GM21619 (cell line): ENCODE measurements around the gene MMS19.
"Not testable (repeated sequence)": the region's sequence is repeated elsewhere in the genome, so short reads cannot be mapped to it uniquely, and the experiment has no call there.

ENCODE experiments used
- ATAC-seq: cut with Tn5 transposase; IDR thresholded peaks from one replicate; pipeline ENCODE4 v1.9.1; 2021; ENCODE audit not compliant: unreplicated experiment

The MMS19 gene

DNA sequence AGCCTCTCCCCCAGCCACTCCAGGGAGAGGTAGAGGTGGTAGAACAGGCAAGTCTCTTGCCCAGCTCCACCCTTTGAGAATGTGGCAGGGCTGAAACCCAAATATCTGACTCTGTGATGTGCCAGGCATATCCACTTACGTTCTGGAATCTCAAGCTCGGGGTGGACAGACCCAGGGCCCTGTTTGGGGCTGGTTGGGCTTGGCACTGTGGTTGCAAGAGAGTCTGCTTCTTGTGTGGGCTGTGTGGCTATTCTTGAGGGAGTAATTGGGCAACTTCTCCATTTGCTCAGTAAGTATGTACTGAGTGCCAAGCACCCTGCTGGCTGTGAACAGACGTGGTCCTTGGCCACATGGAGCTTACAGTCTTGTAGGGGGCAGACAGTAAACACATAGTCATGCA is 5.2 kb upstream of the MMS19 start:
- ATAC-seq, result no peak

DNA sequence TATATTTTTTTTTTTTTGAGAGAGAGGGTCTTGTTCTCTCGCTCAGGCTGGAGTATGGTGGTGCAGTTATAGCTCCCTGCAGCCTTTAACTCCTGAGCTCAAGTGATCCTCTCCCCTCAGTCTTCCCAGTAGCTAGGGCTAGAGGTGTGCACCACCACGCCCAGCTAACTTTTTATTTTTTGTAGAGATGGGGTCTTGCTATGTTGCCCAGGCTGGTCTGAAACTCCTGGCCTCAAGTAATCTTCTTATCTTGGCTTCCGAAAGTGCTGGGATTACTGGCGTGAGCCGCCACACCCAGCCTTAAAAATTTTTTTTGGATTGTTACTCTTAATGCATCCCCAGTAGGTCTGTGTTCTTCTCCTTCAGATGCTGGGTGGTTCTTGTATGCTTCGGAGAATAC is 4.7 kb upstream of the MMS19 start:
- ATAC-seq, result no peak

DNA sequence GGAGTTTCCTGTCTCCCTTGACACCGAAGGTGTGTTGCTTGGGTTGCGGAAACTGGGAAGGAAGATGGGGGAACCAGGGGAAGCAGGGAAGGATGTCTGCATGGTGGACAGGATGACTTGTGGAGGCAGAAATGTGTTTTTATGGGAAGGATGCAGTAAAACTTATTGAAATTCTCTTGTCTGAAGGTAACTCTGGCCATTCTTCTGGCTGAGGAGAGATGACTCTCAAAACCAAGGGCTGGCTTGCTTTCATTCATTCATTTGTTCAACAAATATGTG is 2.0 kb upstream of the MMS19 start:
- ATAC-seq, result no peak

DNA sequence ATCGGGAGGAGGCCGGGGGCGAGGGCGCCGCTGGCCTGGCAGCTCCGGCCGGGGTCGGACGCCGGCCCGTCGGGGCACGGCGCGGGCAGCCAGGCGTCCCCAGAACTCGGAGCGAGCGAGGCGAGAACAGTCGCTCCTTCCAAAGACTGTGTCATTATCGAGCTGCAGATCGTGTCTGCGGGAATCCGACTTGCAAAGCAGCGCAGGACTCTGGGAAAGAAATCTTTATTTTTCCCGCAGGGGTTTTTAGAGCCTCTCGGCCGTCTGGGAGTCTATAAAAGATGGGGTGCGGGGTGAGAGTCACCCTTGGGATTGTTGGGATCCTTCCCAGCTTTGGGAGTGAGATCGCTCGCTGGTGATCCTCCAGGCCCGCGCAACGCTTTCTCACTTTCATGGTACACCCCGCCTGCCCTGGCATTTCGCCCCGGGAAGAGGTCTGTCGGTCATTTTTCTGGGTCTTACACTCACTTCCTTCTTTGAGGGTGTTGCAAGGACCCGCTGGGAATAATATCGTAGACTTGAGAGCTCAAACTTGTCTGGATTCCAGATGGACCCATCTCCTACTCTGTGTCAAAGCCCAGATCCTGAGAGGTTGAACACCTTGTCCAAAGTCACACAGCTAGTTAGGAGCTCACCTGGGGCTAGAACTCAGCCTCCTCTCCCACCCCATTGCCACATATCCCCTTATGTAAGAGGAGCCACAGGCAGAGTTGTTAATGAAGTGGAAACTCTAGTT is 1.5 kb upstream of the MMS19 start:
- no peak for ATAC-seq

DNA sequence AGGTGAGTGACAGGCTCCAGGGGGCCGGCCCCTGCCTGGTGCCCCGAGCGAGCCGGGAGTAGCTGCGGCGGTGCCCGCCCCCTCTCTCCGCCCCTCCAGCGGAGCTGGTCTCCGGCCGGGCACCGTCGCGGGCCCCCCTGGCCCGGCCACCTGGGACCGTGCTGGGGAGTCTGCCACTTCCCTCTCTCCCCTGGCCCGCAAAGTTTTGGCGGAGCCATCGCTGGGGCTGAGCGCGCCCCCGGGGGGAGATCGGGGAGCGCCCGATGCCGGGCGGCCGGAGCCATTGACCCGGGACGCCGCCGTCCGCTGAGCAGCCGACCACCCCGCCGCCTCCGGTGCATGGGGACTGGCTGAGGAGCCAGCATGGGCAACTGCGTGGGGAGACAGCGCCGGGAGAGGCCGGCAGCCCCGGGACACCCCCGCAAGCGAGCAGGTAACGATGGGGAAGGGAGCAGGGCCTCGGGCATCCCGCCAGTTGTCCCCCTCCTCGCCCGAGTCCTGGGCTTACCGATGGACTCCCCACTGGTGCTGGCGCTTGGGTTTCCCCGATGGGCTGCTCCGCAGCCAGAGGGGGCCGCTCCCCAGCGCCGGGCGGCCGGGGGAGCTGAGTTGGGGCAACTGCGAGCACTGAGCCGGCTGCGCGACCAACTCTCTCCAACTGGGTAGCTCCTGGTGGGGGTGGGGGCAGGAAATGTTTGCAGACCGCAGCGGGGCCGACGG is 779 bp upstream of the MMS19 start, which contains the start of gene UBTD1:
TSS of gene UBTD1 (plus strand) at position 84 of the 720 bp plus-strand sequence. CDS start at position 364, 280 bp downstream.
- ATAC-seq, result peak; percentile 7

DNA sequence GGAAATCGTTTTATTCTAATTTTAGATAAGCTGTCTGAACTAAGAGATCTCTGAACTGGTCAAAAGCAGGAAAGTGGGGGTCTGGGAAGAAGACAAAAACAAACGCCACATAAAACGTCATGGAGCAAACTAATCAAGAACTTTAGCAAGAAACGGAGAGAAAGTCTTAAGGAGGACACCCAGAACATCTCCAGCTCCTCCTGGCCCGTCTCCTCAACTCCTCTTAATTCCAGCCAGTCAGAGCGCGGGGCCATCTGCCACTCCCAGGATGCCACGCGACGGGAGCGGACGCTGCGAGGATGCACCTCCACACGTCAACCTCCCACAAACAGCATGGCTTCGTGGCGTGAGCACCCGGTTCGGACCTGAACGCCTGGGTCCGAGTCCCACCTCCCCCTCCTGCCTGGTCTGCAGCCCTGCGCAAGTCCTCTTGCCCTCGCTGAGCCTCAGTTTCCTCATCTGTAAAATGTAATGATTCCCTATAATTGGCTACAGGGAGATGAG is 598 bp downstream of the MMS19 start:
- ATAC-seq, result peak; percentile 24

DNA sequence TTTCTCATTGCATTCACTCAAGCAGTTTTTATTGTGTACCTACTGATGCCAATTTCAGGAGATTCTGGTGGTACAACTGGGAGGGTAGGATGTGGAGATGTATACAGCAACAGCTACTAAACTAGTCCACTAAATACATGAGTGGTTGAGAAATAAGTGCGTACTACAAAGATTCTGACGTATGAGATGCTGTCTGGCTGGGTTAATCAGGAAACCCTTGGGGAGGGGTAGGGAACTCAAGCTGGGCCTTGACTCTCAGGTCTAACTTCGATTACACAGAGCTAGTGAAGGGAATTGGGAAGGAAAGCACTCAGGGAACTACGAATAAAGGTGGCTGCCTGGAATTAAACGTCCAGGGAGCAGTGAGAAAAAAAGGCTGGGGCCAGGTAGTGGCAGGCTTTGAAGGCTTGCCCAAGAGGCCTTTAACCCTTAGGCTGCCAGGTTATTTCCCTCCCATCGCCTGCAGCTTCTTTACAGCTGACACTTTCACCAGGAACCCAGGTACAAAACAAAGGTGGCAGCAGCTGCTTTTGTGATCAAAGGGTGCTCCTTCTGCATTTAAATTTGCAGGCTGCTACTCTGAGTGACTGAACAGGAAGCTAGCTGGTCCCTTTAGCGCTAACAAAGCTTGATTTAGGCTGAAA is 3.2 kb downstream of the MMS19 start:
- no peak for ATAC-seq

DNA sequence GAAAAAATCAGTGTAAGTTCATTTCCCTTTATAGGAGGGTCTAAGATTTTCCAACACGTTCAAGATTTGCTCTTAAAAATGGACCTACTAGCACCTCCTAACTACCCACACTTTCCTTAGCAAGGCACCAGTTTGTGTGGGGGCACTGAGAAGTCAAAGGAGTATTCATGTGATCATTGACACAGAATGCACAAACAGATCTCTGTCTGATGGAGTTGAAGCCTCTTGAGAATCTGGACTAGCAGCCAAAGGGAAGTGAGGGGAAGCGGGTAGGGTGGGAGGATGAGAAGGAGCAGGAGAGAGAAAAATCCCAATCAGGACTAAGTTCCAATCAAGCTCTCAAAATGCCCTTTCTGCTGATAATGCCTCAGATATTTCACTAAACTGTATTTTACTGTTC is 4.1 kb downstream of the MMS19 start:
- ATAC-seq, result no peak

DNA sequence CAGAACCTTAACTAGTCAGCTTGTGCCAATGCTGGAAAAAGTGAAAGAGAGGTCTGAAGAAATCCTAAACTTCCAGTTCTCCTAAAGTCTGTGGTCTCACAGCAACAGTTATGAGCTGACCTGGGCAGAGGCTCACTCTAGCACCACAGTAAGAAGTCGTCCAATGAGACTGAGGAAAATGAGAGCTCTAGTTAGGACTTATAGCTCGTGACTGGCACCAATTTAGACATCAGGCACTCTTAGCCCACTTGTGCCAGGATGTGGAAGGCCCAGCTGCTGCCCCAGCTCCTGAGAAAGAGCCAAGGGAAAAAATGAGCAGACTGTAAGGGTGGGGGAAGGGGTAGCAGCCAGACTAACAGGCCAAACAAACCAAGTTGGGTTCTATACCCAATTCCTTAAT is 7.6 kb downstream of the MMS19 start:
- ATAC-seq, result no peak

DNA sequence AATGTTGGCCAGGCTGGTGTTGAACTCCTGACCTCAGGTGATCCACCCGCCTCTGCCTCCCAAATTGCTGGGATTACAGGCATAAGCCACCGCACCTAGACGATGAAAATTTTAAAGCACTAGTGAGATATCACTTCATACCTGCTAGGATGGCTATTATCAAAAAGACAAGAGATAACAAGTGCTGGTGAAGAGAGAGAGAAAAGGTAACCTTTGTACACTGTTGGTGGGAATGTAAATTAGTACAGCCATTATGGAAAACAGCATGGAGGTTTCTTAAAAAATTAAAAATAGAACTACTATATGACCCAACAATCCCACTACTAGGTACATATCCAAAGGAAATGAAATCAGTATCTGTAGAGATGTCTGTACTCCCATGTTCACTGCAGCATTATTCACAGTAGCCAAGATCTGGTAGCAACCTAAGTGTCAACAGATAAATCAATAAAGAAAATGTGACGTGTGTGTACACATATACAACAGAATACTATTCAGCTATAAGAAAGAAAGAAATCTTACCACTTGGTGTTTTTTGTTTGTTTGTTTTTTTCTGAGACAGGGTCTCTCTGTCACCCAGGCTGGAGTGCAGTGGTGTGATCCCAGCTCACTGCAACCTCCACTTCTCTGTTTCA is 12.5 kb downstream of the MMS19 start:
- no peak for ATAC-seq

DNA sequence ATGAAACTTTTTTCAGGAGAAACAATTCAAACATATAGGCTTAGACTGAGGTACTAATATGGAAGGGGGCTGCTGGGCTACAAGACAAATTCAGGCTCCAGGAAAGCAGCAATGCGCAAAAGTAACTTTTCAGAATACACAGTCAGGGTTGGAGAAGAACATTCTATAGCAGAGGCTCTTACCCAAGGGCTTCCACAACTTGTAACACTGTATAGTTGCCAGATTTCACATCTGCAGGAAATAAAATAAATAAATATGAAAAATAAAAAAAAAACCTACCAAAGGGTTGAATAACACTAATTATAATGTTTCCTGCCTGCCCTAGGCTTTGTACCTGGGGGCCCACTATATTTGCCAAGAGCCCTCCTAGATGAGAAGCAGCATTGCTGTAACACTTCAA is 14.3 kb downstream of the MMS19 start:
- ATAC-seq, result no peak

DNA sequence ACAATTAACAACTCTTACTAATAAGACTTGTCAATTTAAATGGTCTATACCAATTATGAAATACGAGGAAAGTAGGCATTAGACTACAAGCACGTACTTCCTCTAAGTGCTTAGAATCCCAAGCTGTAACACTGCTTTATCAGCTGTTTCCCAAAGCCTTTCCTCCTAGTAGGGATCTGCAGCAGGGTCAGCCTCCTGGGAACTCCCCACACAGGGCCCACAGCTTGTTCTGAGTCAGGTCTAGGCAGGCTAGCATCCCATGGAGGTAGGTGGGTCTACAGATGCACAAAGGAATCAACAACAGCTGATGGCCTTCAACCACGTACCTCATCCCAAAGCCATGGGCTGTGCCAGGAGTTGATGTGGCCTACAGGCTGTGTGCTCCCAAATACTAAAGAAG is 14.7 kb downstream of the MMS19 start:
- ATAC-seq, result no peak

DNA sequence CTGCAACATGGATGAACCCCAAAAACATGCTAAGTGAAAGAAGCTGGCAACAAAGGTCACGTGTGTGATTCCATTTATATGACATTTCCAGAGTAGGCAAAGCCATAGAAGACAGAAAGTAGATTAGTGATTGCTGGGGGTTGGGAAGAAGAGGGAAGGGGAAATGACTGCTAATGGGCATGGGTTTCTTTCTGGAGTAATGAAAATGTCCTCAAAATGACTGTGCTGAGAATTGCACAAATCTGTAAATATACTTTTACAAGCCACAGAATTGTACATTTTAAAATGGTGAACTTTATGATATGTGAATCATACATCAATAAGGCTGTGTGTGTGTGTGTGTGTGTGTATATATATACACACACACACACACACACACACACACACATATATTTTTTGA is 15.8 kb downstream of the MMS19 start:
- no peak for ATAC-seq

DNA sequence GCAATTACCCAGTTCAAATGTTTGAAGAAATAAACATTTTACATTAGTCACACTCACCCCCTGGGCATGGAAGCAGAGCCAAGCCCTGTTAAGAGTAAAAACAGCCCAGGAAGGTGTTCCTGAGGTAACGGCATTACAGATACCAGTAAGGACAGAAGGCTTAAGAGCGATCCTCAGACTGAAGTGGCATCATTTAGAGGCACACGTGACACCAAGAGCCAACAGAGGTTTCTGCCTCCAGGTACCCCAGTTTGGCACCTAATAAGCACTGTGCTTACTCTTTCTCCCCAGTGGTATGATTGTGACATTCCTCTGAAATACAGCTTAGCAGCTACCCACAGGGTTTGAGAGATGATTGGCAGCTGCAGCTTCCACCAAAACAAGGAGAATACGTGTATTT is 17.2 kb downstream of the MMS19 start:
- ATAC-seq, result no peak

DNA sequence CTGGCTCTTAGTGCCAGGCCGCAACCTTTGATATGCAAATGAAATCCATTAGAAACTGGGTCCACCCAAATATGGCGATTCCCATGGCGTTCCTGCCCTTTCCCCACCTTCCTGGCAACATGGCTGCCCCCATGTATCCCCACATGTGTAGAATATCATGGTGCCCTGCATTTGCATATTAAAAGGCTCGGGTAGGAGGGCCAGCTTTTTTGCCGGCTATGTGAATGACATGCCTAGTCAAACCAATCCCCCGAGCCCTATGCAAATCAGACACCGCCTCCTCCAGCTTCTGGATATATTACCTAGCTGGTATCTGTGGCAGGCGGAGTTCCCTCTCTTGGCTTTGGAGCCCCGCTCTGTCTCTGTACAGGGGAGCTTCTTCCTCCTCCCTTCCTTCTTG is 18.3 kb downstream of the MMS19 start:
- ATAC-seq, result no peak

DNA sequence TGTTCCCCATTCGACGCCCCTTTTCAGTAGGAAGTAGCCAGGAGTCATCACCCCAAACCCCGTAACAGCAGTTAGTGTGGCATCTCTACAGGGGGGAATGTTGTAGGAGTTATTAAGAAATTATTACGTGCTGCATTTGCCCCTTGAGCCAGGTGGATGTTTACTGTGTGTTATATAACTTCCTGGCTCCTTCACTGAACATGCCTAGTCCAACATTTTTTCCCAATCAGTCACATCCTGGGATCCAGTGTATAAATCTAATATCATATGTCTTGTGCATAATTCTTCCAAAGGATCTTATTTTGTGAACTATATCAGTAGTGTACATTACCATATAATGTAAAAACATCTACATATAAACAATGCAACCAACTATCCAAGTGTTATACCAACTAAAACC is 18.8 kb downstream of the MMS19 start:
- ATAC-seq, result not testable (repeated sequence)

DNA sequence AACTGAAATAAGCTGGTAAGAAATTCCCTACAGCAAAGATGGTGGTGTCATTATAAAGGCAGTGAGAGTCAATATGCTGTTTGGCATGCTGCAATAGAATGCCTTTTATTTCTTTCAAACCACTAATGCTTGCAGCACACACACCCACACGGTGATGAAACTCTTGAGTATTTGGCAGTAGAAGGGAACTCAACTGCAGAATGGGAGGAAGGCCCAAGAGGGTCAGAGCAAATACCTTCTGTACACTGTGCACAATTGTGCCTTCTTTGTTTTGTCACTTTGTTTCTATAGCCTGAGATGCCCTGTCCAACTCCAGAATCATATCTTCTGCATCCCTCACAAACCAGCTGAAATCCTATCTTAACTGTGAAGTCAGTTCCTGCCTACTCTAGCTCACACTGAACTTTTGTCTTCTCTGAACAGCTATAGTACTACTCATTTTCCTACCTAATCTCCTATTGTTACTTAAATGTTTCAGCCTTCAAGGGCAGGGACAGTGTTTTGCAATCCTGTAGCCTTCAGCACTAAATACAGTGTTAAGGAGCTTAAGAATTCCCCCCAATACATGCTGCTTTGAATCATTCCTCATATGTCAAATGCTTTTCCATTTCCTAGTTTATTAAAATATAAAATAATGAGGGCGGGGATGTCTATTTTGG is 22.2 kb downstream of the MMS19 start:
- ATAC-seq, result no peak

DNA sequence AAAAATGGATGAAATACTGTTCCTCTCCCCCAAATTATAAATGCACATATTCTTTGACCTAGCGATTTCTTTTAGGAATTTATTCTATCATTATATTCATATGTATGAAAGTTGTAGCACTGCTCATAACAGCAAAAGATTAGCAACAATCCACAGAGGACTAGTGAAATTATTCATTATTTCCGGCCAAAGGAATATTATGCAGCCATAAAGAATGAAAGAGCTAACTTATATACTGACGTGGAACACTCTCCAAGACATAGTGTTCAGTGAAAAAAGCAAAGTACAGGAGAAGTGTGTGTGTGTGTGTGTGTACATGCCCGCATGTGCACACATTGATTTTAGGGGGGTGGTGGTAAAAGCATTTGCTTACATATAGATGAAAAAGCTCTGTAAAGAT is 23.3 kb downstream of the MMS19 start:
- no peak for ATAC-seq

DNA sequence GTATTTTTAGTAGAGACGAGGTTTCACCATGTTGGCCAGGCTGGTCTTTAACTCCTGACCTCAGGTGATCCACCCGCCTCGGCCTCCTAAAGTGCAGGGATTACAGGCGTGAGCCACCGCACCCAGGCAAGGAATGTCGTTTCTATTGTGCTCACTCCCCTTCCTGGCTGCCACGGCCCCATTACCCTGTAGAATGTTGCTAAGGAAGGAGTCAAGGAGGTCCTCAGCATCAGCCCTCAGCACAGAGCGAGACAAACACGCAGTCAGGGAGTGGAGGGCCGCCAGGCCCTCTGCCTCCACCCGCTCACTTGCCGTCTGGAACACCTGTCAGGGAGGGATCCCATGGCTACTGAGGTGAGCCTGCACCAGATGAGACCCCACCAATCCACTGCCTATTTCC is 29.4 kb downstream of the MMS19 start:
- not testable (repeated sequence) for ATAC-seq

DNA sequence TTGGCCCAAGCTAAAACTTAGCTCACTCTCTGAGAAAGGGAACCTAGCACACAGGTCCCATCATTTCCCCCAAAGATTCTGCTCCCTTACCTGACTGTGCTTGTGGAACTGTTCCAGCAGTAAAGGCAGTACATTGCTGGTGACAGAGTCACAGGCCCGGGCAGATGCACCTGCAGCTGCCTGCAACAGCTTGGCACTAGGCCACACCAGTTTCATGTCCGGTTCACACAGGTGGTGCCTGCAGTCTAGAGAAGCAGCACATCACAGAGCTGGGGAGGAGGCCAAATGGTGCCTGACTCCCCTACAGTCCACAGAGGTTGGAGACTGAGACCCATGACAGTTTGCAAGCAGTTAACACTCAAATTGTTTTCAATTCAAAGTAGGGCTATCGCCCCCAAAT is 30.1 kb downstream of the MMS19 start:
- ATAC-seq, result no peak

DNA sequence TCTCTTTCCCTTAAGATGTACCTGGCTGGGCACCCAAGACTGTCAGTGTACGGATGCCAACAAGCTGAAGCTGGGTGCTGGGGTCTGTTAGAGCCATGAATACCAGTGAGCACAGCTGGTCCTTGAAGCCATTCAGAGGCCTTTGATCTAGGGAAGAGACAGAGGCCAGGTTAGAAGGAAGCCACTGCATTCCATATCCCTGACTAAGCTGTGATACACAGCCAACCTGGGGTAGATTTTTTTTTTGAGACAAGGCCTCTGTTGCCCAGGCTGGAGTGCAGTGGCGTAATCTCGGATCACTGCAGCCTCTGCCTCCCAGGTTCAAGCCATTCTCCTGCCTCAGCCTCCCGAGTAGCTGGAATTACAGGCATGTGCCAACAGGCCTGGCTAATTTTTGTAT is 31.5 kb downstream of the MMS19 start:
- no peak for ATAC-seq
